ENCODE results near the gene PRKCQ.

- TF ChIP-seq CTCF (conservative IDR thresholded peaks at IDR 0.05; ENCODE audit: low read length) (no peak), EZH2phosphoT487 (IDR thresholded peaks at IDR 0.05; ENCODE audit: borderline replicate concordance, low read depth, low read length) (no peak)
These were observed 35.9 kb upstream of the PRKCQ start for GRCh38 chr10:6615971-6616370.

Data from OCI-LY7 (cell line).